HG03432 (cell line): ENCODE data around the gene CLEC16A.
A peak's percentile ranks its signal among the peaks of the same experiment; 100 is the strongest.

Source experiments
- ATAC-seq: cut with Tn5 transposase; IDR thresholded peaks from one replicate; pipeline ENCODE4 v1.9.1; 2021; ENCODE audit warnings: mild to moderate bottlenecking, moderate library complexity; ENCODE audit not compliant: unreplicated experiment

CLEC16A gene

GRCh38 chr16:10987361-10988163 is 43.2 kb downstream of the CLEC16A start:
- no peak for ATAC-seq

DNA sequence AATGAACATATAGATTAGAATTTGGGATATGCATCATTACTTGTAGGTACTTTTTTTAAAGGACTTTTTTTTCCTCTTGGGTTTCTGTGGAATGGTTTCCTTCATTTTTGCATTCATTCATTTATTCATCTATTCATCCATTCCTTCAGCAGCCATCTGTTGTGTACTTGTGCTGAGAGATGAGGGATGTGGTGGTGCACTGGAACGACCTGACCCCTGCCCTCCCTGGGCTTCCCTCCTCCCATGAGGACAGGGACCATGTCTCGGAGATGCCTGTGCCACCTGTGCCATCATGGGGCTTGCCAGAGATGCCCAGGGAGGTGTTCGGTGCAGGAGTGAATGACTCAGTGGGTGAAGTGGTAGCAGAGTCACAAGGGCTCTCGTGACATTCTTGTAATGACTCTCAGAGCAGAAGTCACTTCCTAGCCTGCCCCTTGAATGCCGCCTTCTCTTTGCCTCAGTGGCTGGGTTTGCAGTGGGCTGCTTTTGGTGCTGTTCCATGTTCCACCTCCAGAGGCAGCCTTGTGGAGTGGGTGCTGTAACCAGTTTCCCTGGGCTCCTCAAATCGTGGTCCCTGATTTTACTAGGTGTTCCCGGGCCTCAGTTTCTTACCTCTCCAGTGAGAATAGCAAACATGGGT is 43.9 kb downstream of the CLEC16A start:
- peak; percentile 69 for ATAC-seq

- no peak for ATAC-seq
Observed at GRCh38 chr16:10988879-10989278, 44.5 kb downstream of the CLEC16A start.

DNA sequence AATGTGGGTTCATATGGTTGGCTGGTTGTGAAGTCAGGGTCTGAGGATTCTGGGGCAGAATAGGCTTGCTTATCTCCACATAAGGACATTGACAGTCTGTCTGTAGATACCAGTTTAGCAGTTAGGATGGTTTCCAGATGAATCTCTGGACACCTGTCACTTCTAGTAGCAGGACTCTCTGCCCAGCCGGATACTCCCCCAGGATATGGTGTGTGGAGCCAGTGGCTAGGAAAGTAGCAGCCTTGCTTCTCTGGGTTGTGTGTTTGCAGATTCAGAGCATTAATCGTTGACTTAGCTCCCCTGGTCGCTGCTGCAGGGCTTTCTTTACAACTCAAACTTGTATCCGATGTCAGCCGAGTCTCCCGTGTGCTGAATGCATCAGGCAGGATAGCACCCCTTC is 45.2 kb downstream of the CLEC16A start:
- ATAC-seq: no peak

DNA sequence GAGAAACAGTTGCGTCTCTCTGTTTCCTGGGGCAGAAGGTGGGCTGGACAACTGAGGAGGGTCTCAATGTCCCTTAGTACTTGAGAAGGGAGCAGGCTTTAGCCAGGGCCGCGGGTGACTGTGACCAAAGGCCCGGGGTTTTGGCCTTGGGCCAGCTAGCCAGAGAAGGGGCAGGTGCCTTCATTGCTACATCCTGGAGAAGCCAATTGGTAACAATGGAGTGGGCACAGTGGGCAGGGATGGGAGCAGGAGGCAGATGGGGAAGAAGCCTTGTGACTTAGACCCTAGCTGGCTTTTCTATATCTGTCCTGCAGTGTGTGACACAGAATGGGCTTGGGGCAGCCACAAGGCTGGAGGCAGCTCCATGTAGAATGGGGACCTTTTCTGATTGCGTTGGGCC is 46.0 kb downstream of the CLEC16A start:
- ATAC-seq: no peak

DNA sequence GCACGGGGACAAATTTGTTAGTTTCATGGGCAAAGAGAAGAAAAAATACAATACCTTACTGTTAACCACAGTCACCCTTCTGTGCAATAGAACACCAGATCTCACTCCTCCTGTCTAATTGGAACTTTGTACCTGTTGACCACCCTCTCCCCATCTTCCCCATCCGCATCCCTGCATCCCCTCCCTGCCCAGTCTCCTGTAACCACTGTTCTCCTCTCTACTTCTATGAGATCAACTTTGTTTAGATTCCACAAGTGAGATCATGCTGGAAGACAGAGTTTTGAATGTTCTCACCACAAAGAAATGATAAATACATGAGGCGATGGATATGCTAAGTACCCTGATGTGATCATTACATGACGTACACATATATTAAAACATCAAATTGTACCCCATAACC is 47.7 kb downstream of the CLEC16A start:
- no peak for ATAC-seq

- no peak for ATAC-seq
Observed at GRCh38 chr16:10992797-10993196, 48.4 kb downstream of the CLEC16A start.

GRCh38 chr16:10993649-10994048 is 49.3 kb downstream of the CLEC16A start:
- no peak for ATAC-seq

GRCh38 chr16:10994571-10994970 is 50.2 kb downstream of the CLEC16A start:
- ATAC-seq: no peak

GRCh38 chr16:10995565-10995964 is 51.2 kb downstream of the CLEC16A start:
- ATAC-seq: no peak

DNA sequence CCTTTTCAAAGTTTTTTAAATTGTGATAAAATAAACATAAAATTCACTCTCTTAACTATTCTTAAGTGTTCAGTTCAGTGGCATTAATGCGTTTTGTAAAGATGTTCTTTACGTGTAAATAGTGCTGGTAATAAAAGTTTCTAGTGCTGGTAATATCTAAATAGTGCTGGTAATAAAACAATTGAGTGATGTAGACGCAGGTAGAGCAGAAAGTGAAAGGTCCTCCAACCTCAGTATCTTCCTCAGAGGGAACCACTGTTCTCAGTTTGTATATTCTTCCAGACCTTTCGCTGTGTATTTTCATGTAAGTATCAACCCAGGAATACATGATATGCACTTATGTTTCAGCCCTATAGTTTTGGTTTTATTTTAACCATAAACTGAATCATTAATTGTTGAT is 53.1 kb downstream of the CLEC16A start:
- ATAC-seq: no peak

DNA sequence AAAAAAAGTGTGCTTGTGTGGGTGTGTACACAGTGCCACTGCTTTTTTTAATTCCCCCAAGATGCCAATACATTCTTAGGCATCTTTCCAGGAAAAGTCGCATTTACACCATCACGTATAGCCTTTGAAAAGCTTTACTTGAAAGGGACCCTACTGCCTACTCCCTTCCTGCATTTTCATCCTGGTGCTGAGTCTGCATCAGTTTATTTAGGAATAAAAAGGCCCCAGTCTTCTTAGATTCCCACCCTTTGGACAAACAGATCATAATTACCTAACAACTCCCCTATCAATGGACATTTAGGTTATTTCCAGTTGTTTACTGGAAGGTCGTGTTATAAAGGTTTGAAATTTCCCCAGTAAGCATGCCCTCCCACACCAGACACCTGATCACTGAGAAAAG is 54.9 kb downstream of the CLEC16A start:
- no peak for ATAC-seq

DNA sequence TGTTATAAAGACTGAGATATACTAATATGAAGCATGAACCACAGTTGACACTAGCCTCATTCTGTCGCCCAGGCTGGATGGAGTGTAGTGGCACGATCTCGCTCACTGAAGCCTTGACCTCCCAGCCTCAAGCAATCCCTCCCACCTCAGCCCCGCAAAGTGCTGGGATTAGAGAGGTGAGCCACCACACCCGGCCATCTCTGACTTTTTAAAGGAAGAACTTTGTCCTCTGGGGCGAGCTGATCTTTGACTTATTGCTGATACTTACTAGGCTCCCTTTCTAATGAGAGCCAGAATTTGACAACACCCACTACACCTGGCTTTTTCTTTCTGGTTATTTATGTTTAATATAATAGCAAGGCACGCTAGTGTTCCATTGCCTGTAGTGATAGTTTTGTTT is 57.2 kb downstream of the CLEC16A start:
- ATAC-seq: no peak

- ATAC-seq: no peak
Observed at GRCh38 chr16:11003141-11003540, 58.8 kb downstream of the CLEC16A start.

GRCh38 chr16:11004351-11004750 is 60.0 kb downstream of the CLEC16A start:
- ATAC-seq: no peak

DNA sequence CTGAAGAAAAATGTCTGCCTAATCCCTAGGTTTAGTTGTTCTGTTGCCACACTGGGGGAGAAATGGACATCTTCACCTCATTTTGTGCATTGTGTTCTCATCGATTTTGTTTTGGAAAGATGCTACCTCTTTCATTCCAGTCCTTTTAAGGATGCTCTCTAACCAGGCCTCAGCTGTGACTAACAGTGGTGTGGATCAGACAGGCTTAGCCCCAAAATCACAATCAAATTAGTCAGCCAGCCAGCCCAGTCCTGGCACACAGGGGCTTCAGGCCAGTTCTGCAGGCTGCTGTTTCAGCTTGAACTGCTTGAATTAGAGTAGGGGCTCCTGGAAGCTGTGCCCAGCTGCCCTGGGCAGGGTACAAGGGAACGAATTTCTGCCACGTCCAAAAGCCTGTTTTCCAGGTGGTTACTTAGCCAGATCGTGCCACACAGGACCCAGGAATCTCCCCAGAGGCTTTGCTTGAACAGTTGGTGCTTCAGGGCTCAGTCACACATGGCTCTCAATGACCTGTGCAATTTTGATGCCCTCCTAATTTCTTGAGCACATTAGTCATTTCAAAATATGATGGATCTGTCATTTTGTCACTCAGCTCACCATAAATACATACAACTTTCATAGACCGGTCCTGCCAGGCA is 60.7 kb downstream of the CLEC16A start:
- no peak for ATAC-seq

DNA sequence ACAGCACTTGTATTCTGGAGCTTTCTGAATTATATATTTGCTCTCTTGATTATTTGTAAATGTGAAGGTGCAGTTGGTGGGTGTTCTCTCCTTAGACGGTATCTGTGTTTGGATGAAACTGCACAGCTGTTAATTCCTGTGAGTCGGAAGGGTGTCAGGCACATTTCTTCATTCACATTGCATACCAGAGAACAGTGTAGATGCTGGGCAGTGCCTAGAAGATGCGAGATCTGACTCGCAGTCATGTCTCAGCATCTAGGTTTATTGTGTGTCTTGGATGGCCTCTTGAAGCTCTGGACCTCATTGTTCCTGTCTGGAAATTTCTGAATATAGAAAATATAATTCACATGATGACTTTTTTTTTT is 61.2 kb downstream of the CLEC16A start:
- no peak for ATAC-seq

DNA sequence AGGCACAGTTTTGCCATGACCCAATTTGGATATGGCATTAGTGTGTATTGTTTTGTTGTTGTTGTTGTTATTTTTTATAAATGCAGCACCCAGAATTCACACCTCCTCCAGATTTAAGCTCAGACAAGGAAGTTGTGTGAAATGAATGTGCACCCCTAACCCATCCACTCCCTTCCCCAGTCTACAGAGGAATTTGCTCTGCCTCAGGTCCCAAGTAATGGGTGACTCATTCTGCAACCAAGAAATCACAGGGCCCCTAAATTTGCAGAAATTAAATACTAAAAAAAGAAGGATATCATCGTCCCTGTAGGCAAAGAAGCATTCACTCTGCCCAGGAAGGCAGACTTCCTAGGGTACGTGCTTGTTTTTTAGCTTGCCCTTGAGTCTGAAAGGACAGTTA is 62.3 kb downstream of the CLEC16A start:
- ATAC-seq: no peak

DNA sequence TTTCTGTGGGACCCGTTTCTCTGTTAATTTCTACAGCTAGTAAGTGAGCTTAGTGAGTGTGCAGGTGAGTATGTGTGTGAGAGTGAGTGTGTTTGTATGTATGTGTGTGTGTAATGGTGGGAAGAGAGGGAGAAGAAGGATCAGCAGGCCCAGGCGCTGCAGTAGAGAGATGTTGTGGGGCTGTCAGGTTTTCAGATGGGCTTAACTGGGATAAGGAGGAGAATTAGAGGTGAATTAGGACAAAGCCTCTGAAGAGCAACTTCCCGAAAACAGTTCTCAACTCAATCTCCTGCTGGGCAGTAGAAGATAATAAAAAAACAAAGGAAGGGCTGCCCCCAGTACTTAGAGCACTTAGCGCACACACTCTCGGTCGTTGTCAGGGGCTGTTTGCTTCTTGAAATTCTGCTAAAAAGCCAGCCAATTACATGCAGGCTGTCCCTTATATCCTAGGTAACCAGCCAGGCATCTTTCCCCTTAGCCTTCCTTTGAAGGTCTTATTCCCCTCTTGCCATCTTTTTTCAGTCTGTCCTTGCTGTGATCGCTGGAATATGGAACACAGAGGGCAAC is 63.4 kb downstream of the CLEC16A start:
- no peak for ATAC-seq

GRCh38 chr16:11009027-11009755 is 64.8 kb downstream of the CLEC16A start:
- ATAC-seq: no peak

DNA sequence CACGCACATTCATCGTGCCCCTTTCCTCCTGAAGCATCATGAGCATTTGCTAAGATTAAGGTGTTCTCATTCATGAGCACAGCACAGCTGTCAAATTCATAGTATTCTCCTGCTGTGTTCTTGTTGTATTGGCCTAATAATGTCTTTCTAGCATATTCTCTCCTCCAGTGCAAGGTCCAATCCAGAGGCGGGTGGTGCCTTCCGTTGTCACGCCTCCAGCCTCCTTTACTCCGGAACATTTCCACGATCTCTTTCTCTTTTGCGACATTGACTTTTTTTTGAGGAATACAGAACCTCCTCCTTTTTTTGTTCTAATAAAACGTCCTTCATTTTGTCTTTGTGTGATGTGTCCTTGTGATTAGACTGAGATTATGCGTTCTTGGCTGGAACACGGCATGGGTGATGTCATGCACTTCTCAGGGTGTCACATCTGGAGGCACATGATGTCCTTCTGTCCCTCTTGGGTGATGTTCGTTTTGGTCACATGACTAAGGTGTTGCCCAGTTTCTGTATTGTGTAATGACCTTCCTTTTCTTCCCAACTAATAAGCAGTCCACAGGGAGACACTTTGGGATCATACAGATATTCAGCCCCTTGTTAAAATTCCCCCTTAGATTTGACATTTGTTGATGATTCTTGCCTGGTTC is 66.3 kb downstream of the CLEC16A start:
- no peak for ATAC-seq
